Middle frontal gyrus (tissue), 1 donor: ENCODE data around the gene SOWAHA.

Experiments used
- DNase-seq: peaks from one replicate; pipeline ENCODE4 v3.0.0-alpha.2; 2015; ENCODE audit warnings: low spot score; ENCODE audit errors: extremely low spot score

The SOWAHA gene

GRCh38 chr5:132812781-132813598 is at the start of gene SOWAHA:
Gene SOWAHA (plus strand): TSS chr5:132813302. CDS start chr5:132813622, 320 bp downstream.
- DNase-seq, result no peak

- no peak for DNase-seq
Measured at GRCh38 chr5:132764051-132764450, 49.1 kb upstream of the SOWAHA start.

GRCh38 chr5:132764671-132765238 is 48.3 kb upstream of the SOWAHA start:
- no peak for DNase-seq

- no peak for DNase-seq
Measured at GRCh38 chr5:132765311-132766019, 47.6 kb upstream of the SOWAHA start.

- DNase-seq, result no peak
Measured at GRCh38 chr5:132766020-132766805, 46.9 kb upstream of the SOWAHA start.

- DNase-seq, result no peak
Measured at GRCh38 chr5:132766806-132767055, 46.4 kb upstream of the SOWAHA start.

- DNase-seq, result no peak
Measured at GRCh38 chr5:132767150-132767549, 46.0 kb upstream of the SOWAHA start.

- DNase-seq, result no peak
Measured at GRCh38 chr5:132768485-132768868, 44.6 kb upstream of the SOWAHA start.

GRCh38 chr5:132770476-132771159 is 42.5 kb upstream of the SOWAHA start:
- no peak for DNase-seq

GRCh38 chr5:132771503-132771998 is 41.6 kb upstream of the SOWAHA start:
- DNase-seq, result no peak

- no peak for DNase-seq
Measured at GRCh38 chr5:132772291-132773070, 40.6 kb upstream of the SOWAHA start.

- DNase-seq, result no peak
Measured at GRCh38 chr5:132773114-132773513, 40.0 kb upstream of the SOWAHA start.

- no peak for DNase-seq
Measured at GRCh38 chr5:132773601-132774355, 39.3 kb upstream of the SOWAHA start.

GRCh38 chr5:132774406-132774805 is 38.7 kb upstream of the SOWAHA start:
- DNase-seq, result no peak

GRCh38 chr5:132774896-132775295 is 38.2 kb upstream of the SOWAHA start:
- DNase-seq, result no peak

GRCh38 chr5:132775476-132775961 is 37.6 kb upstream of the SOWAHA start:
- no peak for DNase-seq

GRCh38 chr5:132776131-132776937 is 36.8 kb upstream of the SOWAHA start:
- DNase-seq, result no peak

GRCh38 chr5:132776938-132777208 is 36.2 kb upstream of the SOWAHA start:
- no peak for DNase-seq
